DMS114 treated with DMSO at 0.1 percent for 48 hours (cell line): ENCODE results near the gene PDGFB.

ENCODE experiments used
- DNase-seq: peaks from one replicate; lab custom pipeline; 2025; ENCODE audit not compliant: unreplicated experiment; lab: John Stamatoyannopoulos, UW

The PDGFB gene

GRCh38 chr22:39240831-39241793 lies 3.7 kb downstream of the PDGFB start:
- no peak for DNase-seq

GRCh38 chr22:39239561-39240423 lies 5.0 kb downstream of the PDGFB start:
- no peak for DNase-seq

DNA sequence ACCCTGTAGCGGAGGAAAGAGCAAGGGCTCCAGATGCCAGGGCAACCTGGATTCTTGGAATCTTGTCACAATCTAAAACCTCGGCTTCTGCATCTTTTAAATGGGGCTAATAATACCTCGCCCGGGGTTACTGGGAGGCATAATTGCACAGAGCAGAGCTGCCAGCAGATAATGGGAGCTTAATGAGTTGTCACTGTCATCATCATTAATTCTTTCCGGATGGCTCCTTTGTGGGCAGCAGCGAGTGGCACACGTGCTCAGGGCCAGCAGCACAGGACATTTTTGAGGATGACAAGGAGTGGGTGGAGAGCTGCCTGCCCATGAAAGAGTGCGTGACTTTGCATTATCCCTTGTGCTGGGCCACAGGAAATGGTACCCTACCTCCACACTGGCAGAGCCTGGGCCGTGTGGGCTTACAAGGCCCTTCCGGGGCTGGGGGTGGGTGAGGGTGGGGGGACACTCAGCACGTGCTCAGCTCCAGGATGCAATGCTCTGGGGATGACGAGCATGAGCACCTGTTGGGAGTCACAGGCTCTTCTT lies 5.7 kb downstream of the PDGFB start:
- DNase-seq: no peak

DNA sequence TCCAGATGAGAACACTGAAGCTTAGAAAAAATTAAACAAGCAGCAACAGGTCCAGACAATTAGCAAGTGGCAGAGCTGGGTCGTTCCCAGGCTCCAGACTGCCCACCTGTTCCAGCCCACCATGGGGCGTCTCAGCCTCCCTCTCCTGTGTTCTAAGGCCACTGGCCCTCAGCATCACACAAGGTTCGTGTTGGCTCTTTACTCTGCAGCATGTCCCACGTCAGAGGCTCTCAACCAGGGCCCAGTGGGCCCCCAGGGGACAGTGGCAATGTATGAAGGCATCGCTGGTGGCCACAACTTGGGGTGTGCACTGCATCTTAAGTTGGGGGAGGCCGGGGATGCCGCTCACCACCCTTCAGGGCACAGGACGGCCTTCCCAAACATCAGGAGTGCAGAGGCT lies 6.2 kb downstream of the PDGFB start:
- DNase-seq: no peak

DNA sequence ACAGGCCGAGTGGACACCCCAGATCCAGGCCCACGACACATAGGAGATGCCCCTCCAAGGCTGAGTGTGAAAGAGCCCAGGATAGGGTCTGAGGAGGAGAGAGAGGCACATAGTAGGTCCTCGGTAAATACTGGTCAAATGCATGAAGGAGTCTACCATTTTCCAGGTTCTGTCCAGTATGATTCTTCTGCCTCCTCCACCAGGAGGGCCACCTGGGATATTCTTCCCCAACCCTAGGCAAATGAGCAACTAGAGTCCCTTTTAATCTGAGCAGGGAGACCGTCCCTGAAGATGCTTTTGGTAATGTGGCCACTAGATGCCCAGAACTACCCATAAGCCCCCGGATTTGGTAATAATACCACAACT lies 6.7 kb downstream of the PDGFB start:
- DNase-seq: no peak

DNA sequence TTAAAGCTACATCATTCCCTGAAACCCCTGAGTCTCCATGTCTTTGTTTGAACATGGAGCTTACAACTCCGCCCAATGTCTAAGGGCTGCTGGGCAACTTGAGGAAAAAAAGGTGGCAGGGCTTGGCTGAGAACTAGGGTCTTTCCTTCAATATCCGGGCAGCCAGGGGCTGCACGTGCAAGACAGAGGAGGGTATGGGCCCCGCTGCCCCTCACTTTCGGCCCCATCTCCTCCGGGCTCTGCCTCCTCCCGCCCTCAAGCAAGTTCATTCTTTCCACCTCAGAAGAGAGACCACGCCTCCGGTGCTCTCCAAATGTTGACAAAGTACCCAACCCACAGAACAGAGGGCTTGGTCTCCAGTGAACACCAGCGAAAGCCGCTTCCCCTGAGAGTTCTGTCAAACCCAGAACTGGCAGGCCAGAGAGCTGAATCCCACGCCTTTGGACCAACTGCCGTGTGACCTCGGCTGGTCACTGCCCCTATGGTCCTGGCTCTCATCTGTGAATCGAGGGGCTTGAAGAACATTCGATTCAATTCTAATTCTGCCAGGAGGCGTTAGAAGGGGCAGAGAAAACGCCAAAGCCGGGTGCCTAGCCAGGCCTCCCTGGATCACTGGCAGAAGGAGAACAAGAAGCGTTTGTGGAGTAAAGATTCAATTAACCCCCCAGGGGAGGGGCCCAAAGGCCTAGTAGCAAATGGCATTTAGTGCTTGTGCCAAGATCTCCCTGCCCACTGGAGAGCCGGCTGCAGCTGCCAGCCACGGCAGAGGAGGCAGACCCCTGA lies 7.3 kb downstream of the PDGFB start:
- no peak for DNase-seq

DNA sequence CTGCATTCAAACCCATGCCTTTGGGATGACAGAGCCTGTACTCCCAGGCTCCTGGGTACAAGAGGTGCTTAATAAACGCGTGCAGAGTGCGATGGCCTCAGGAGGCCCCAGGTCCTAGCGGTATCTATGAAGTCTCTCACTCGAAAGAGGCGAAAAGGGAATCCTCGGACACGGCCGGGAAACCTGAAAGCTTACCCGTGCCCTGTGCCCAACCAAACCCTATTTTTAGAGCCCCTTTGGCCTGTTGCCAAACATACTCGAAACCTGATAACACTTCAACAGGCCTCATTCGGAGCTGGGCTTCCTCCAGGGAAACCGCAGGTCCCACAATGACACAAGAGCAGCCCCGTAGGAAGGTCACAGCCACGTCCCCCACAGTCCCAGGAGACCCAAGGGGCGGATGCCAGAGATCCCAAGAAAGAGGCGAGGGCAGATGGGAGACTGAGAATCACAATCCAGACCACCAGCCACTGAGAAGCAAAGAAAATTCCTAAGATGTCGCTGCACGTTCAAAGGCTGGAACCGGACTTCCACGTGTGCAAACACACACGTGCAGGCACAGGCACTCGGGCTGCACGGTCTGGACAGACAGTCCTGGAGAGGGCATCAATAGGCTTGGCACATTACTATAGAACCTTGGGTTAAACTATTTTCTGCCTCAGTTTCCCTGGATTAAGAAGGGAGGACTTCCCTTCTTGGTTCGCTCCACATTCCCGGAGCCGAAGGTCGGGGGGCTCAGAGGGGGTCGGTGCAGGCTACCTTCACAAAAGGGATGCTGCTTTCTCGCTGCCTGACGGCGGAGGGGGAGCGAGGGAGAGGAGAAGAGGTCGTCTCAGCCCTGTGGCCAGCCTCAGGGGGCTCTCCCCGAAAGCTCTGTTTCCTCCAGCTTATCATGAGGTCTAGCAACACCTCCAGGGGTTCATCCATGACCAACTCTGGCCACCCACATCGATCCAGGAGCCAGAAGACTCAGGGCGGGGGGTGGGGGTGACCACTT lies 8.2 kb downstream of the PDGFB start:
- DNase-seq: no peak

GRCh38 chr22:39234867-39235687 lies 9.7 kb downstream of the PDGFB start:
- no peak for DNase-seq

DNA sequence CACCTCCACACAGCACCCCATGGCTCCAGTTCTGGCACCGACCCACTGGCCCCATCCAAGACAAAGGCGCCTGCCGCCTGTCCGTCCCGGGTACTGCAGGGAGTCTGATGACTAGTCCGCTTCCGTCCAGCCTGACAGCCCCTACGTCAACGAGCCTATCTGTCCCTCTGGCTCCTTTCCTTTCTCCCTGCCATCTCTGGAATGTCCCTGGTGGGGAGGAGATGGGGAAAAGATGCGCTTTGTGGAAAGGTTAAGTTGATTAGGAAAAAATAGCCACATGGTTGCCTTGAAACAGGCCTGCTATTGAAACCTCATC lies 10.4 kb downstream of the PDGFB start:
- no peak for DNase-seq

DNA sequence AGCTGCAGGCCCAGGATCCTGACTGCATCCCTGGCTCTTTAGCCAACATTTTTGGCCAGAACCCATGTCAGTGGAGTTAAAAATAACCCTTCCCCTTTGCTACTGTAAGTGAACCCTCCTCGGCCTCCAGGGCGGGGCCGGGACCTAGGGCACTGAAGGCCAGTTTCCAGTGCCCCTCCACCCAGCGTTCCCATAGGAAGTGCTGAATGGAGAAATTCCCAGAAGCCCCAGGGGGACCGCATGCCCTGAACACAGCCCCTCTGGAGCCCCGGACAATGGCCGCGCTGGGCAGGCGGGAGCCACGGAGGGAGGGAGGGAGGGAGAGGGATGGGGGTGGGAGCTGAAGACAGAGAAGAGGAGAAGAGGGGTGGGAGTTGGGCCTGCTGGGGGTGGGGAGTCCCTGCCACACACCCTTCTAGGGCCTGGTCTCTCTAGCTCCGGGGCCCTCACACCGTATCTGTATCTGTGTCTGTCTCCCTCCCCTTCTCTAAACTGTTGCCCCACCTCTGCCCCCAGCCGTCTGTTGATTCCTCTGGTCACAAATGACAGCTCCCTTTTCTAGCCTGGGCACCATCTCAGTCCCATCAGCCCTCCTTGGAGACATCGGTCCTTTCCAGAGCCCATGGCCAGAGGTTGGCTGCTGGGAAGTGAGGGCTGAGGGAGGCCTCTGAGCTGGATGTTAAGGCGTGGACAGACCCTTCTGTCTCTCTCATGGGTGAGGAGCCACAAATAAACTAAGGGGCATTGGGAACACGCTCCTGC lies 10.9 kb downstream of the PDGFB start:
- DNase-seq: no peak

GRCh38 chr22:39232806-39233709 lies 11.7 kb downstream of the PDGFB start:
- no peak for DNase-seq

DNA sequence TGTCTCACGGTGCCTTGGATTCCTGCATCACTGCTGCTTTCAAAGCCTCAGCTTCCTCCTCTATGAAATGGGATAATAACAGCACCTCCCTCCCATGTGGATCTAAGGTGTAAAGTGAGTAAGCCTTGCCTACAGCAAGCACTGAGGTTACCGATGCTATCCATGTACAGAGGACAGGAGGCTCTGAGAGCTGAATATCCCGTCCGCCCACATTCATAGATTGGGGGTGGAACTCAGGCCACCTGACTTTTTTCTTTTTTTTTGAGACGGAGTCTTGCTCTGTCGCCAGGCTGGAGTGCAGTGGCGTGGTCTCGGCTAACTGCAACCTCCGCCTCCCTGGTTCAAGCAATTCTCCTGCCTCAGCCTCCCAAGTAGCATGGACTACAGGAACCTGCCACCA lies 12.5 kb downstream of the PDGFB start:
- no peak for DNase-seq

DNA sequence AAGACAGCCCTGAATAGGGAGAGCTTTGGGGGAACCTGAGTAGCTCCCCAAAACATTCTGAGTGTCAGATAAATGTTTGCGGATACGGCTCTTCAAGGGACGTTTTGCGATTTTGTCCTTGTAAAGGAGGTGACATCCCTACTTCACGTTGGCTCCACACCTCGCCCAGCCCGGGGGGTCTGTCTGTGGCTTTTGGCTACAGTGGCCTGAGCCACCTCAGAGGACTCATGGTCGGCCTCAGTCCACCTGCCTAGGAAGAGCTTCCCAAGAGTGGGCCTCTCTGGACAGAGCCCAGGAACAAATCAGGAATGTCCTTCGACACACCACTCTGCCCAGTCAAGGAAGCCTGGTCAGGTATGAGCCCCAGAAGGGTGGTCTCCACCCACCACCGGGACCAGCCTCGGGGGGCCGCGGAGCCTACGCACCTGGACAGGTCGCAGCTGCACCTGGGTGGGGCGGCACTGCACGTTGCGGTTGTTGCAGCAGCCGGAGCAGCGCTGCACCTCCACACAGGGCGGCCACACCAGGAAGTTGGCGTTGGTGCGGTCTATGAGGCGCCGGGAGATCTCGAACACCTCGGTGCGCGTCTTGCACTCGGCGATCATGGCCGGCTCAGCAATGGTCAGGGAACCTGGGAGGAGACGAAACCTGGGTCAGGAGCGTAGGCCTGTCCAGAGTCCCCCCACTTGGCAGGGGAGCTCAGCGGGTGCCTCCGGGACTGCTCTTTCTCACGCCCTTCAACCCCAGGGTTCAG lies 13.4 kb downstream of the PDGFB start:
- DNase-seq: no peak

DNA sequence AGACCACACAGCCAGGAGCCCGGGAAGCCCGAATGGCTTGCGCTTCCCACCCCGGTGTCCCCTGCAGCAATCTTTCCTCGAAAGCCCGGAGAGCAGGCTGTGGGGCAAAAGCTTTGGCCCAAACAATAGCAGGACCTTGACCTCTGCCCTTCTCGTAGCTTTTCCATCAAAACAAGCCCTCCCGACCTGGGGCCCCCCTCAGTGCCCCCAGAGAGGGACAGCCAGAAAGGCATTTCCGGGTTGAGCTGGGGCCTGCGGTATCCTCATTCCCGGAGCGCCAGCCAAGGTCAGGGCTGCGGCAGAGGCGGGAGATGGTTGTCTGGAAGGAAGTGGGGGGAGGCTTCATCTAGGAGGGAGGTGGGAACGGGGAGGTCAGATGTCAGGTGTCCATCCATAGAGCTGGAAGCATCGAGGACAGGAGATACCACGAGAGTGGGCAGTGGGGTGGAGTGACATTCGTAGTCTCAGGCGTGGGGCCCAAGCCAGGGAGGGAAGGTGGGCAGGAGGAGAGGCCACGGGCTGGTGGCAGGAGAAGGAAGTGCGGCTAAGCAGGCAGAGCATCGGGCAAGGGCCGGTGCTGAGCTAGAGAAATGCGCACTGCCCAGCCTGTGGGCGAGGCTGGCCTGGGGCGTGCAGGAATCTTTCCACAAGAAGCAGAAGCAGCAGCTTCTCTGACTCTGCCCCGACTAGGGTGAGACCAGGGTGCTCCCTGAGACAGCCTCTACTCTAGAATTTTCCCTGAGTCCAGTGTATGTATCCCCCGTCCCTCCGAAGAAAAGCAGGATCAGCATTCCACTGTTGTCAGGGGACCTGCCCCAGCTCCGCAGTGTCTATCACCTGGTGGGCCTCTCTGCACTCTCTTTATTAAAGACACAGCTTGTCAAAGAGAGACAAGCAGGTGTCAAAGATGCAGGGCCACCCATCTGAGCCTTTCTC lies 14.3 kb downstream of the PDGFB start:
- DNase-seq: no peak

DNA sequence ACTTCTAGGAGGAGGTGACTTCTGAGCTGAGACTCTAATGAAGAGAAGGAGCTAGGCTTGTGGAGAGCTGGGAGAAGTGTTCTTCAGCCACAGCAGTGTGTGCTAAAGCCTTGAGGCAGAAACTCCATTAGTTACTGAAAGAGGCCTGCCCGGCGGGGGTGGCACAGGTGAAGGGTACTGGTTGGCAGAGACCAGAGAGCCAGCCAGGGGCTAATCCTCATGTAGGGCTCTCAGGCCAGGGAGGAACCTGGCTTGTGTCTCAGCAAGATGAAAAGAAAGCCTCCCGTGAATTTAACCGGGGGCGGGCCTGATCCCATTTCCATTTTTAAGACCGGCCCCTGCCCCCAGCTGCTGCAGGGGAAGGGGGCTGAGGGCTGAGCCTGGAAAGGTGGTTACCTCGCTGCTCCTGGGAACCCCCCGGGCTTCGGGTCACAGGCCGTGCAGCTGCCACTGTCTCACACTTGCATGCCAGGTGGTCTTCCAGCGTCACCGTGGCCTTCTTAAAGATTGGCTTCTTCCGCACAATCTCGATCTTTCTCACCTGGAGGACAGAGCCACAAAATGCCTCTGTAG lies 15.0 kb downstream of the PDGFB start:
- DNase-seq: no peak
